NT2/D1 (cell line): ENCODE measurements around the gene OR2T3.
A peak's percentile ranks its signal among the peaks of the same experiment; 100 is the strongest.
"Not testable (repeated sequence)": the region's sequence is repeated elsewhere in the genome, so short reads cannot be mapped to it uniquely, and the experiment has no call there.

Experiments used
- DNase-seq: peaks from one replicate; pipeline ENCODE4 v3.0.0-alpha.2; 2011; ENCODE audit warnings: low read depth, low spot score
- H3K27me3 ChIP-seq: 2 replicates; pipeline ENCODE4 v1.6.0; 2011; ENCODE audit warnings: mild to moderate bottlenecking; ENCODE audit not compliant: insufficient read length, insufficient read depth
- H3K36me3 ChIP-seq: 2 replicates; pipeline ENCODE4 v1.6.1; 2011; ENCODE audit warnings: mild to moderate bottlenecking, low read length, mixed read lengths; ENCODE audit not compliant: insufficient read depth, insufficient read length
- H3K4me1 ChIP-seq: 2 replicates; pipeline ENCODE4 v1.5.1; 2011; ENCODE audit not compliant: insufficient read depth, insufficient read length
- H3K4me3 ChIP-seq: 2 replicates; pipeline ENCODE4 v1.5.1; 2011; ENCODE audit warnings: low read depth; ENCODE audit not compliant: insufficient read length
- H3K9ac ChIP-seq: 2 replicates; pipeline ENCODE4 v1.6.0; 2011; ENCODE audit warnings: low read depth; ENCODE audit not compliant: insufficient read length
- H3K9me3 ChIP-seq: 2 replicates; pipeline ENCODE4 v1.5.1; 2011; ENCODE audit warnings: mild to moderate bottlenecking, low read length; ENCODE audit not compliant: insufficient read depth

OR2T3 gene

GRCh38 chr1:248444603-248445002 lies 28.5 kb upstream of the OR2T3 start:
- H3K9me3 ChIP-seq, H3K36me3 ChIP-seq, H3K4me3 ChIP-seq, H3K4me1 ChIP-seq, H3K27me3 ChIP-seq, H3K9ac ChIP-seq: not testable (repeated sequence)
- peak; percentile 57 for DNase-seq

- H3K27me3 ChIP-seq, DNase-seq, H3K9ac ChIP-seq, H3K4me1 ChIP-seq, H3K36me3 ChIP-seq, H3K4me3 ChIP-seq, H3K9me3 ChIP-seq: not testable (repeated sequence)
These were observed 27.8 kb upstream of the OR2T3 start, which contains the start of gene OR2T2 for GRCh38 chr1:248445399-248445798. Gene OR2T2, plus strand, starts transcription at chr1:248445637. Its CDS starts 7,161 bp downstream, at chr1:248452798.

- not testable (repeated sequence) for H3K9ac ChIP-seq, H3K4me3 ChIP-seq, DNase-seq, H3K36me3 ChIP-seq, H3K27me3 ChIP-seq, H3K4me1 ChIP-seq, H3K9me3 ChIP-seq
These were observed 24.6 kb upstream of the OR2T3 start for GRCh38 chr1:248448409-248449074.

- DNase-seq, H3K9ac ChIP-seq, H3K36me3 ChIP-seq, H3K4me3 ChIP-seq, H3K27me3 ChIP-seq, H3K9me3 ChIP-seq, H3K4me1 ChIP-seq: not testable (repeated sequence)
These were observed 23.2 kb upstream of the OR2T3 start for GRCh38 chr1:248449821-248450465.

- not testable (repeated sequence) for H3K9me3 ChIP-seq, DNase-seq, H3K36me3 ChIP-seq, H3K4me3 ChIP-seq, H3K4me1 ChIP-seq, H3K27me3 ChIP-seq, H3K9ac ChIP-seq
These were observed 22.5 kb upstream of the OR2T3 start for GRCh38 chr1:248450466-248451145.

GRCh38 chr1:248453619-248454018 lies 19.5 kb upstream of the OR2T3 start:
- not testable (repeated sequence) for H3K9ac ChIP-seq, H3K36me3 ChIP-seq, H3K9me3 ChIP-seq, DNase-seq, H3K27me3 ChIP-seq, H3K4me1 ChIP-seq, H3K4me3 ChIP-seq

GRCh38 chr1:248455045-248455444 lies 18.1 kb upstream of the OR2T3 start:
- not testable (repeated sequence) for H3K27me3 ChIP-seq, H3K36me3 ChIP-seq, H3K9ac ChIP-seq, H3K4me1 ChIP-seq, H3K4me3 ChIP-seq, H3K9me3 ChIP-seq, DNase-seq

GRCh38 chr1:248456635-248457034 lies 16.5 kb upstream of the OR2T3 start:
- not testable (repeated sequence) for H3K9ac ChIP-seq, H3K4me3 ChIP-seq, H3K36me3 ChIP-seq, H3K4me1 ChIP-seq, H3K9me3 ChIP-seq, DNase-seq, H3K27me3 ChIP-seq

- not testable (repeated sequence) for H3K4me3 ChIP-seq, H3K36me3 ChIP-seq, DNase-seq, H3K4me1 ChIP-seq, H3K9me3 ChIP-seq, H3K27me3 ChIP-seq, H3K9ac ChIP-seq
These were observed 14.0 kb upstream of the OR2T3 start for GRCh38 chr1:248459117-248459516.
